HG03139 (cell line): ENCODE results near the gene IL18R1.

Source experiments
- ATAC-seq: cut with Tn5 transposase; IDR thresholded peaks from one replicate; pipeline ENCODE4 v1.9.1; 2021; ENCODE audit not compliant: unreplicated experiment

Gene IL18R1

GRCh38 chr2:102345329-102345920 is 10.2 kb upstream of the IL18R1 start:
- no peak for ATAC-seq

GRCh38 chr2:102346381-102347130 is 9.0 kb upstream of the IL18R1 start:
- no peak for ATAC-seq

GRCh38 chr2:102350137-102350793 is 5.3 kb upstream of the IL18R1 start:
- ATAC-seq: no peak

GRCh38 chr2:102356381-102356712 is 751 bp downstream of the IL18R1 start:
- ATAC-seq: no peak

GRCh38 chr2:102356741-102357140 is 1.1 kb downstream of the IL18R1 start:
- ATAC-seq: no peak

- ATAC-seq: no peak
Observed at GRCh38 chr2:102357937-102358336, 2.3 kb downstream of the IL18R1 start.

GRCh38 chr2:102358496-102358895 is 2.9 kb downstream of the IL18R1 start:
- no peak for ATAC-seq

GRCh38 chr2:102359527-102359926 is 3.9 kb downstream of the IL18R1 start:
- no peak for ATAC-seq

GRCh38 chr2:102361632-102362241 is 6.1 kb downstream of the IL18R1 start:
- no peak for ATAC-seq

- no peak for ATAC-seq
Observed at GRCh38 chr2:102365763-102366162, 10.2 kb downstream of the IL18R1 start.

GRCh38 chr2:102366406-102367112 is 11.0 kb downstream of the IL18R1 start:
- peak; percentile 54 for ATAC-seq

GRCh38 chr2:102367331-102367971 is 11.9 kb downstream of the IL18R1 start:
- peak; percentile 52 for ATAC-seq

GRCh38 chr2:102368461-102369109 is 13.0 kb downstream of the IL18R1 start:
- ATAC-seq: no peak

- ATAC-seq: no peak
Observed at GRCh38 chr2:102369866-102370265, 14.3 kb downstream of the IL18R1 start.

GRCh38 chr2:102376052-102376591 is 20.5 kb downstream of the IL18R1 start:
- ATAC-seq: no peak

- ATAC-seq: no peak
Observed at GRCh38 chr2:102383722-102384121, 28.1 kb downstream of the IL18R1 start.

GRCh38 chr2:102385522-102385921 is 29.9 kb downstream of the IL18R1 start:
- no peak for ATAC-seq

GRCh38 chr2:102386004-102386403 is 30.4 kb downstream of the IL18R1 start:
- ATAC-seq: no peak

- ATAC-seq: no peak
Observed at GRCh38 chr2:102386867-102387541, 31.4 kb downstream of the IL18R1 start.
